Hepatic stellate cell (primary cell): ENCODE measurements around the gene DDX31.

ENCODE experiments used
- DNase-seq: peaks from one replicate; pipeline ENCODE4 v3.0.0; 2011; ENCODE audit warnings: low spot score

The DDX31 gene

GRCh38 chr9:132673355-132673754 is 3.6 kb upstream of the DDX31 start:
- peak; percentile 44 for DNase-seq

- DNase-seq = no peak
These were observed 2.6 kb upstream of the DDX31 start for GRCh38 chr9:132672413-132672690.

GRCh38 chr9:132671620-132672412 is 2.0 kb upstream of the DDX31 start:
- DNase-seq = no peak

- DNase-seq = peak; percentile 52
These were observed 941 bp upstream of the DDX31 start, which contains the start of gene GTF3C4 for GRCh38 chr9:132670457-132671391. TSS of gene GTF3C4 (plus strand) at chr9:132670464. CDS start at chr9:132670599, 135 bp downstream.

GRCh38 chr9:132669319-132669697 is 475 bp downstream of the DDX31 start:
- DNase-seq = peak; percentile 53

- no peak for DNase-seq
These were observed 5.9 kb downstream of the DDX31 start for GRCh38 chr9:132663851-132664250.

- DNase-seq = no peak
These were observed 6.7 kb downstream of the DDX31 start for GRCh38 chr9:132663117-132663516.

- no peak for DNase-seq
These were observed 7.4 kb downstream of the DDX31 start for GRCh38 chr9:132662152-132662945.

- no peak for DNase-seq
These were observed 13.5 kb downstream of the DDX31 start for GRCh38 chr9:132656299-132656698.

GRCh38 chr9:132651259-132651658 is 18.5 kb downstream of the DDX31 start:
- DNase-seq = no peak

GRCh38 chr9:132648685-132649084 is 21.1 kb downstream of the DDX31 start:
- DNase-seq = no peak

- DNase-seq = no peak
These were observed 21.5 kb downstream of the DDX31 start for GRCh38 chr9:132648283-132648682.

- DNase-seq = no peak
These were observed 22.0 kb downstream of the DDX31 start for GRCh38 chr9:132647806-132648205.

- DNase-seq = peak; percentile 91
These were observed 22.4 kb downstream of the DDX31 start for GRCh38 chr9:132647355-132647754.

- DNase-seq = no peak
These were observed 23.1 kb downstream of the DDX31 start for GRCh38 chr9:132646726-132647125.

GRCh38 chr9:132645711-132646110 is 24.1 kb downstream of the DDX31 start:
- DNase-seq = no peak

- no peak for DNase-seq
These were observed 24.5 kb downstream of the DDX31 start for GRCh38 chr9:132645306-132645705.

- DNase-seq = no peak
These were observed 25.5 kb downstream of the DDX31 start for GRCh38 chr9:132644251-132644650.

GRCh38 chr9:132641216-132641615 is 28.6 kb downstream of the DDX31 start:
- no peak for DNase-seq

GRCh38 chr9:132639322-132639721 is 30.5 kb downstream of the DDX31 start:
- DNase-seq = no peak

GRCh38 chr9:132638240-132638639 is 31.5 kb downstream of the DDX31 start:
- no peak for DNase-seq

GRCh38 chr9:132637801-132638200 is 32.0 kb downstream of the DDX31 start:
- no peak for DNase-seq
